CD4-positive, alpha-beta T cell (primary cell): ENCODE data around the gene MYO3B. TPM values are rescaled to one million over a fixed set of nuclear protein-coding genes. Genes with fewer than 3 reads are reported as not detected.

Experiments
- ATAC-seq: fragments of 200-7000 bp; cut with Tn5 transposase; one replicate; pipeline ENCODE4 v1.10.0; 2022; ENCODE audit warnings: mild to moderate bottlenecking; ENCODE audit not compliant: poor library complexity
- CTCF ChIA-PET: fragments of 350-600 bp; sonication (Branson Sonifier 250); formaldehyde crosslinking; loops from one replicate; lab custom pipeline; 2021; ENCODE audit warnings: antibody characterized with exemption, inconsistent platforms; lab: Charles Lee
- POLR2A ChIA-PET: fragments of 350-600 bp; sonication (Branson Sonifier 250); formaldehyde crosslinking; loops from one replicate; lab custom pipeline; 2021; ENCODE audit warnings: antibody characterized with exemption, inconsistent platforms; lab: Charles Lee
- DNase-seq, 14 experiments: peaks; one replicate each; pipeline ENCODE4 v3.0.0-alpha.2; 2013 to 2020; ENCODE audit warnings: mixed read lengths in 2 of 14
- H3K27ac ChIP-seq, 2 donors: one replicate each; pipeline versions ENCODE4 v1.5.1 to v1.7.0; 2013; ENCODE audit warnings: low read length in 2 of 2, low read depth in 1 of 2, mild to moderate bottlenecking in 1 of 2
- H3K27me3 ChIP-seq, 2 experiments: 1 replicate in 1 of 2; 2 replicates in 1 of 2; pipeline versions ENCODE4 v1.6.1 to v1.7.0; 2013; ENCODE audit warnings: low read length in 2 of 2, control low read depth in 1 of 2, mild to moderate bottlenecking in 1 of 2, moderate library complexity in 1 of 2; ENCODE audit not compliant: insufficient read depth in 2 of 2, control insufficient read depth in 1 of 2
- H3K36me3 ChIP-seq: one replicate; pipeline ENCODE4 v1.6.1; 2013; ENCODE audit warnings: low read length, control low read depth; ENCODE audit not compliant: insufficient read depth
- H3K4me1 ChIP-seq: one replicate; pipeline ENCODE4 v1.6.1; 2013; ENCODE audit warnings: low read length, control low read depth; ENCODE audit not compliant: insufficient read depth
- H3K4me3 ChIP-seq: one replicate; pipeline ENCODE4 v1.5.1; 2013; ENCODE audit warnings: mild to moderate bottlenecking, low read length, moderate library complexity
- H3K9me3 ChIP-seq, 2 experiments: 1 replicate in 1 of 2; 2 replicates in 1 of 2; pipeline versions ENCODE4 v1.6.1 to v1.7.0; 2013; ENCODE audit warnings: low read length in 2 of 2, mild to moderate bottlenecking in 2 of 2, control low read depth in 1 of 2, moderate library complexity in 1 of 2; ENCODE audit not compliant: control insufficient read depth in 1 of 2, insufficient read depth in 1 of 2
- H3K27ac Mint-ChIP-seq: one replicate; pipeline ENCODE4 v1.8.0; 2020; ENCODE audit warnings: mixed read lengths
- H3K27me3 Mint-ChIP-seq: one replicate; pipeline ENCODE4 v1.8.0; 2021; ENCODE audit warnings: mixed read lengths
- H3K36me3 Mint-ChIP-seq: one replicate; pipeline ENCODE4 v1.8.0; 2021; ENCODE audit warnings: low read depth, mixed read lengths
- H3K4me1 Mint-ChIP-seq: one replicate; pipeline ENCODE4 v1.8.0; 2021; ENCODE audit warnings: low read depth, mixed read lengths
- H3K4me3 Mint-ChIP-seq: one replicate; pipeline ENCODE4 v1.8.0; 2020; ENCODE audit warnings: mild to moderate bottlenecking, mixed read lengths
- H3K9me3 Mint-ChIP-seq: one replicate; pipeline ENCODE4 v1.8.0; 2020; ENCODE audit warnings: mixed read lengths
- CTCF ChIP-seq: fragments of 200-600 bp; IDR thresholded peaks from one replicate; pipeline ENCODE4 v1.8.0; 2022; ENCODE audit warnings: antibody characterized with exemption, mild to moderate bottlenecking
- intact Hi-C, 2 experiments: fragments of 100-400 bp; cut with DNase I in 1 of 2; cut with micrococcal nuclease in 1 of 2; formaldehyde crosslinking; loops; one replicate each; pipeline versions ENCODE4 v1.15.1 to v1.9.0; 2023 to 2025; cut with DNase I, micrococcal nuclease
- total RNA-seq, 174 experiments: library from RNA in 2 of 174; stranded (reverse) in 2 of 174; gene quantifications; one replicate each; pipeline ENCODE4 v1.2.3 and lab custom pipeline; 2021 to 2026

The MYO3B gene
- total RNA-seq, 2 experiments from 2014 or later = not detected

DNA sequence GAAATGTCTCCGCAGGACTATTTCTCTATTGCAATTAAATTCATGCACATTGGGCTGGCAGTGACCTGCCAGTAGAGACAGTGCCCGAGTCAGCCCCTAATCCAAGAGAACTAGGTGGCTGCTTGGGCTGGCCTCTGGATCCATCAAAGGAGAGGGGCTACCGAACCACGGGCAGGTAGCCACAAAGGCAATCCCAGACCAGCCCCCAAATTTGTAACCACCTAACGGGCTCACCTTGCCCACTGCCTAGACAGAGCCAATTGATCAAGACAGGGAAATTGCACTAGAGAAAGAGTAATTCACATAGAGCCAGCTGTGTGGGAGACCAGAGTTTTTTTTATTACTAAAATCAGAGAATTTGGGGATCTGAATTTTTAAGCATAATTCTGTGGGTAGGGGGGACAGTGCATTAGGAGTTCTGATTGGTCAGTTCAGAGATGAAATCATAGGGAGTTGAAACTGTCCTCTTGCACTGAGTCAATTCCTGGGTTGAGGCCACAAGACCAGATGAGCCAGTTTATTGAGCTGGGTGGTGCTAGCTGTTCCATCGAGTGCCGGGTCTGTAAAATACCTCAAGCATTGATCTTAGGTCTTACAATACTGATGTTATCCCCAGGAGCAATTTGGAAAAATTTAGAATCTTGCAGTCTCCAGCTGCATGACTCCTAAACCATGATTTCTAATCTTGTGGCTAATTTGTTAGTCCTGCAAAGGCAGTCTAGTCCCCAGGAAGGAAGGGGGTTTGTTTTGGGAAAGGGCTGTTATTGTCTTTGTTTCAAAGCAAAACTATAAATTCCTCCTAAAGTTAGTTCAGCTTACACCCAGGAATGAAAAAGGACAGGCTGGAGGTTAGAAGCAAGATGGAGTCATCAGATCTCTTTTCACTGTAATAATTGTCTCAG lies 276.8 kb downstream of the MYO3B start:
- intact Hi-C loops = no loop called here
- Mint-ChIP-seq H3K4me3 (no peak overlapping the region), H3K36me3 (no peaks in the 10 kb centered on the region), H3K9me3 (no peaks in the 10 kb centered on the region), H3K27ac (no peak overlapping the region), H3K27me3 (no peaks in the 10 kb centered on the region), H3K4me1 (no peaks in the 10 kb centered on the region)
- no peaks in the 10 kb centered on the region for H3K27me3 ChIP-seq
- no peaks in the 10 kb centered on the region for H3K36me3 ChIP-seq
- ChIA-PET CTCF (no interaction called here), POLR2A (no interaction called here)
- DNase-seq (no peak), ATAC-seq (no peak)
- no peak overlapping the region for H3K4me3 ChIP-seq
- no peak for TF ChIP-seq CTCF
- peaks cover 0 to 6% of the 10 kb centered on the region in 2 experiments for H3K9me3 ChIP-seq
- H3K4me1 ChIP-seq = no peaks in the 10 kb centered on the region
- no peak overlapping the region for H3K27ac ChIP-seq

DNA sequence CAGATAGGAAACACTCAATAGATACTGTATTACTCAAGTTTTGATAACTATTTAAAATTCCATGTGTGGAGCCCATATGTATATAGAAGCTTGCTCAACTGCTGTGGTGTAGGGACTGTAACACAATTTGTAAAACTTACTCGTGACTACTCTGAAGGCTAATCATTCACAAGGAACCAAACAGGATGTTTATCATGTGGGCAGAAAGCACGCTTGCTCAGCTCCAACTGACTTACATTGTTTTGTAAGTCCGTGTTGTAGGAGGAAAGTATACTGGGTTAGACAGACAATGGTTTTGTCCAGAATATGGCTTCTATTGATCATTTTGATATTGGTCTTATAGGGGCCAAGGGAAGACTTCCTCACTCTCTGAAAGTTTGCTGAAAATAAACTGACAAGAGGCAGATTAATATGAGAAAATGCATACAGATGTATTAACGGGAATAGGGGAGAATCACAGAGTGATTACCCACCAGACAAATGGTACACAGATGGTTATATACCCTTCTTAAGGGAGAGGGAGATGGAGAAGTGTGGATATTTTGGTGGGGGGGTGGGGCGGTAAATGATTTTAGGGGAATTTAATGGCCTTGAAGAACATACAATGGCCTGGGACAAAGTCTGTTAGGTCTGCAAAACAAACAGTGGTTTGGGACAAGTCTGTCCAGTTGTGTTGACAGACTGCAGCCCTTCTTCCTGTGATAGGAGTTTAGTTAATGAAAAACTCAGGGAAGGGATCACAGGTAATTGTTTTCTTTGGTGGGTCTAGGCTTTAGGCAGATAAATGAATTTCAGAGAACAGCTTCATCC lies 277.9 kb downstream of the MYO3B start:
- no peak overlapping the region for H3K27ac ChIP-seq
- H3K4me3 ChIP-seq = no peak overlapping the region
- H3K27me3 Mint-ChIP-seq = no peaks in the 10 kb centered on the region
- no peaks in the 10 kb centered on the region for H3K27me3 ChIP-seq
- H3K36me3 Mint-ChIP-seq = no peaks in the 10 kb centered on the region
- H3K4me3 Mint-ChIP-seq = no peak overlapping the region
- CTCF ChIA-PET = no interaction called here
- POLR2A ChIA-PET = no interaction called here
- no peak overlapping the region for H3K27ac Mint-ChIP-seq
- H3K36me3 ChIP-seq = no peaks in the 10 kb centered on the region
- no peak for ATAC-seq
- no peaks in the 10 kb centered on the region for H3K9me3 Mint-ChIP-seq
- H3K9me3 ChIP-seq = peaks cover 0 to 10% of the 10 kb centered on the region in 2 experiments
- H3K4me1 Mint-ChIP-seq = no peaks in the 10 kb centered on the region
- intact Hi-C loops = no loop called here
- H3K4me1 ChIP-seq = no peaks in the 10 kb centered on the region
- no peak for TF ChIP-seq CTCF
- DNase-seq = no peak

DNA sequence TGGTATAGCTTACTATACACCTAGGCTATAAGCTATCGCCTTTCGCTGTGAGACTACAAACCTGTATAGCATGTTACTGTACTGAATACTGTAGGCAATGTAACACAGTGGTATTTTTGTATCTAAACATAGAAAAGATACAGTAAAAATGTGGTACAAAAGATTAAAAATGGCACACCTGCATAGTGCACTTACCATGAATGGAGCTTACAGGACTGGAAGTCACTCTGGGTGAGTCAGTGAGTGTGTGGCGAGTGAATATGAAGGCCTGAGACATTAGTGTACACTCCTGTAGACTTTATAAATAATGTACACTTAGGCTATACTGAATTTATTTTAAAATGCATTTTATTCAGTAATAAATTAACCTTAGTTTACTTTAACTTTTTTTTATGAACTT lies 279.0 kb downstream of the MYO3B start:
- H3K27ac ChIP-seq = no peak overlapping the region
- H3K4me3 ChIP-seq = no peak overlapping the region
- H3K9me3 ChIP-seq = peaks cover 0 to 10% of the 10 kb centered on the region in 2 experiments
- intact Hi-C loops = no loop called here
- DNase-seq (no peak), ATAC-seq (no peak)
- POLR2A ChIA-PET = no interaction called here
- CTCF ChIA-PET = no interaction called here
- no peaks in the 10 kb centered on the region for H3K27me3 ChIP-seq
- H3K36me3 ChIP-seq = no peaks in the 10 kb centered on the region
- TF ChIP-seq CTCF = no peak
- no peaks in the 10 kb centered on the region for H3K36me3 Mint-ChIP-seq
- no peaks in the 10 kb centered on the region for H3K9me3 Mint-ChIP-seq
- no peak overlapping the region for H3K4me3 Mint-ChIP-seq
- no peaks in the 10 kb centered on the region for H3K4me1 ChIP-seq
- no peak overlapping the region for H3K27ac Mint-ChIP-seq
- no peaks in the 10 kb centered on the region for H3K4me1 Mint-ChIP-seq
- H3K27me3 Mint-ChIP-seq = no peaks in the 10 kb centered on the region
